ENCODE data around the gene SSH2.

DNA sequence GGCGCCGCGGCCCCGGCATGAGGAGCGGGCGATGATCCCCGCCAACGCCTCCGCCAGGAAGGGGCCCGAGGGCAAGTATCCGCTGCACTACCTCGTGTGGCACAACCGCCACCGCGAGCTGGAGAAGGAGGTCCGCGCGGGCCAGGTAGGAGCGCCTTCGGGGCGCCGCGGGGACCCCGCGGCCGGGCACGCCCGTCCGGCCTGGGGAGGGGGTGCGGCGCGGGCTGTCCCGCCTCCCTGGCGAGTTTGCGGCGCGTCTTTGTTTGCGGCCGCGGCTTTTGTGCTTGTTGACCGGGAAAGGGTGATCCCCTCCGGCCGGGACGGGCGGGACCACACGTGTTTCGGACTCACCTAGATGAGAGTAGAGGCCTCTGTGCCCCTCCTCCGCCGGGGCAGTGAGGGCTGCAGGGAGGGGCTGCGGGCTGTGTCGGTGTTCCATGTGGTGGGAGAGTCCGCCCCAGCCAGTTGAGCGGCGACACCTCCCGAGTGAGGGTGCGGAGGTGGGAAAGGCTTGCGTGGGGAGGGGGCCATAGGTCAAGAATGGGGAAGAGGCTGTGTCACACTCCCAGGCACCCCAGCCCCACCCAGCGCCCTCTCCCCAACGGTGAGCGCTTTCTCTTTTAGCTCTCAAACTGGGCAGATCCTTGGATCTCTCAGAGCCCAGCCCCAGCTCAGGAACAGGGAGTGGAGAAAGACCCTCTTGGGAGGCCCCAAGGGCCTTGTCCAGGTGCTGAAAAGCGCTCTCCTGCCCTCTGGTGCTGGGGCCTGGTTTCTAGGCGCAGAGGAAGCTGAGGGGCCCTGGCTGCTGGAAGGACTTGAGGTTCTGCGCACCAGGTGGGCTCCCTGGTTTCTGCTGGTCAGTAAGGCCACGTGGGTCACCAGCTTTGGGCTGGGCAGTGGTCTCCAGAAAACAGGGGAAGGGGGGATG is 336.2 kb downstream of the SSH2 start:
- TF ChIP-seq, protein P1, sequence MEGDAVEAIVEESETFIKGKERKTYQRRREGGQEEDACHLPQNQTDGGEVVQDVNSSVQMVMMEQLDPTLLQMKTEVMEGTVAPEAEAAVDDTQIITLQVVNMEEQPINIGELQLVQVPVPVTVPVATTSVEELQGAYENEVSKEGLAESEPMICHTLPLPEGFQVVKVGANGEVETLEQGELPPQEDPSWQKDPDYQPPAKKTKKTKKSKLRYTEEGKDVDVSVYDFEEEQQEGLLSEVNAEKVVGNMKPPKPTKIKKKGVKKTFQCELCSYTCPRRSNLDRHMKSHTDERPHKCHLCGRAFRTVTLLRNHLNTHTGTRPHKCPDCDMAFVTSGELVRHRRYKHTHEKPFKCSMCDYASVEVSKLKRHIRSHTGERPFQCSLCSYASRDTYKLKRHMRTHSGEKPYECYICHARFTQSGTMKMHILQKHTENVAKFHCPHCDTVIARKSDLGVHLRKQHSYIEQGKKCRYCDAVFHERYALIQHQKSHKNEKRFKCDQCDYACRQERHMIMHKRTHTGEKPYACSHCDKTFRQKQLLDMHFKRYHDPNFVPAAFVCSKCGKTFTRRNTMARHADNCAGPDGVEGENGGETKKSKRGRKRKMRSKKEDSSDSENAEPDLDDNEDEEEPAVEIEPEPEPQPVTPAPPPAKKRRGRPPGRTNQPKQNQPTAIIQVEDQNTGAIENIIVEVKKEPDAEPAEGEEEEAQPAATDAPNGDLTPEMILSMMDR (IDR thresholded peaks at IDR 0.05), result peak in 1 of 6 experiments; percentile 8
- no peak for TF ChIP-seq POLR2A (IDR thresholded peaks at IDR 0.05)

Data from thyroid gland (tissue), 4 donors.